CD4-positive, CD25-positive, alpha-beta regulatory T cell (primary cell): ENCODE measurements around the gene DIAPH3. TPM values are rescaled to one million over a fixed set of nuclear protein-coding genes. Genes with fewer than 3 reads are reported as not detected.

Source experiments
- ATAC-seq, 2 donors: fragments of 150-1000 bp; cut with Tn5 transposase; one replicate each; pipeline ENCODE4 v1.10.0; 2021; ENCODE audit warnings: low read depth in 2 of 2, moderate number of reproducible peaks in 2 of 2, moderate library complexity in 1 of 2
- DNase-seq, 3 donors: peaks; one replicate each; pipeline versions ENCODE4 v3.0.0 to v3.0.0-alpha.2; 2012 to 2022; ENCODE audit warnings: mixed read lengths in 1 of 3
- H3K27ac ChIP-seq: one replicate; pipeline ENCODE4 v1.7.0; 2013; ENCODE audit warnings: mild to moderate bottlenecking, low read length; ENCODE audit not compliant: insufficient read depth, poor library complexity, severe bottlenecking
- H3K27me3 ChIP-seq: one replicate; pipeline ENCODE4 v1.7.0; 2013; ENCODE audit warnings: low read length; ENCODE audit not compliant: control insufficient read depth, insufficient read depth
- H3K36me3 ChIP-seq: one replicate; pipeline ENCODE4 v1.7.0; 2013; ENCODE audit warnings: mild to moderate bottlenecking, low read length, moderate library complexity; ENCODE audit not compliant: control insufficient read depth, insufficient read depth
- H3K4me1 ChIP-seq: 2 replicates; pipeline ENCODE4 v1.7.0; 2013; ENCODE audit warnings: mild to moderate bottlenecking, low read length; ENCODE audit not compliant: insufficient read depth, control insufficient read depth, poor library complexity, severe bottlenecking
- H3K4me3 ChIP-seq: one replicate; pipeline ENCODE4 v1.7.0; 2013; ENCODE audit warnings: low read depth, mild to moderate bottlenecking, low read length, moderate library complexity
- H3K9me3 ChIP-seq, 2 experiments: 1 replicate in 1 of 2; 2 replicates in 1 of 2; pipeline ENCODE4 v1.7.0; 2013; ENCODE audit warnings: low read length in 2 of 2, mild to moderate bottlenecking in 1 of 2, moderate library complexity in 1 of 2; ENCODE audit not compliant: control insufficient read depth in 2 of 2
- H3K27ac Mint-ChIP-seq, 3 donors: one replicate each; pipeline ENCODE4 v1.8.0; 2020 to 2022; ENCODE audit warnings: mild to moderate bottlenecking in 3 of 3, mixed read lengths in 3 of 3, moderate library complexity in 2 of 3
- H3K27me3 Mint-ChIP-seq: one replicate; pipeline ENCODE4 v1.8.0; 2022; ENCODE audit warnings: mild to moderate bottlenecking, mixed read lengths
- H3K36me3 Mint-ChIP-seq: one replicate; pipeline ENCODE4 v1.8.0; 2020; ENCODE audit warnings: mixed read lengths
- H3K4me1 Mint-ChIP-seq, 4 donors: one replicate each; pipeline ENCODE4 v1.8.0; 2020 to 2022; ENCODE audit warnings: mixed read lengths in 4 of 4, mild to moderate bottlenecking in 1 of 4
- H3K4me3 Mint-ChIP-seq, 4 donors: one replicate each; pipeline ENCODE4 v1.8.0; 2020 to 2022; ENCODE audit warnings: mild to moderate bottlenecking in 4 of 4, mixed read lengths in 4 of 4, moderate library complexity in 3 of 4
- H3K9me3 Mint-ChIP-seq, 7 donors: one replicate each; pipeline ENCODE4 v1.8.0; 2020 to 2022; ENCODE audit warnings: mixed read lengths in 7 of 7, mild to moderate bottlenecking in 3 of 7, moderate library complexity in 2 of 7
- polyA plus RNA-seq, 4 donors: library from polyadenylated mRNA; unstranded; fragments of 300-500 nt; fragmentation: Illumina TruSeq; gene quantifications; one replicate each; pipeline ENCODE4 v1.2.3, GENCODE V29; 2021
- total RNA-seq: library from RNA; stranded (reverse); gene quantifications from one replicate; pipeline ENCODE4 v1.2.3, GENCODE V29; 2022

The DIAPH3 gene
- total and polyA plus RNA-seq, 5 donors from 2014 or later, result 0.09 to 0.57 (median 0.27) TPM

- Mint-ChIP-seq H3K27me3 (no peaks in the 10 kb centered on the region), H3K4me3 (no peak overlapping the region), H3K27ac (no peak overlapping the region), H3K36me3 (no peaks in the 10 kb centered on the region), H3K4me1 (peaks cover 0 to 2% (median 0%) of the 10 kb centered on the region in 4 donors), H3K9me3 (no peaks in the 10 kb centered on the region)
- ATAC-seq, result no peak
- Histone ChIP-seq H3K36me3 (no peaks in the 10 kb centered on the region), H3K27ac (no peak overlapping the region), H3K27me3 (no peaks in the 10 kb centered on the region), H3K4me3 (no peak overlapping the region), H3K9me3 (no peaks in the 10 kb centered on the region), H3K4me1 (no peaks in the 10 kb centered on the region)
- no peak for DNase-seq
Observed at GRCh38 chr13:59883885-59884284, 279.8 kb downstream of the DIAPH3 start.

GRCh38 chr13:59880468-59880867, 283.3 kb downstream of the DIAPH3 start:
- no peaks in the 10 kb centered on the region for H3K36me3 ChIP-seq
- H3K36me3 Mint-ChIP-seq, result no peaks in the 10 kb centered on the region
- H3K4me1 ChIP-seq, result no peaks in the 10 kb centered on the region

GRCh38 chr13:59879281-59879680, 284.4 kb downstream of the DIAPH3 start:
- Histone ChIP-seq H3K36me3 (no peaks in the 10 kb centered on the region), H3K27ac (no peak overlapping the region), H3K4me1 (no peaks in the 10 kb centered on the region), H3K4me3 (no peak overlapping the region), H3K9me3 (no peaks in the 10 kb centered on the region), H3K27me3 (no peaks in the 10 kb centered on the region)
- DNase-seq, result no peak
- H3K9me3 Mint-ChIP-seq, result peaks cover 0 to 2% (median 0%) of the 10 kb centered on the region in 7 donors
- peaks cover 0 to under 1% (median 0%) of the 10 kb centered on the region in 4 donors for H3K4me1 Mint-ChIP-seq
- no peaks in the 10 kb centered on the region for H3K36me3 Mint-ChIP-seq
- H3K27ac Mint-ChIP-seq, result no peak overlapping the region
- no peak for ATAC-seq
- H3K27me3 Mint-ChIP-seq, result peaks cover 4% of the 10 kb centered on the region
- no peak overlapping the region for H3K4me3 Mint-ChIP-seq

More at GRCh38 chr13:59880468-59880867, 283.3 kb downstream of the DIAPH3 start:
- Mint-ChIP-seq H3K4me1 (peaks cover 0 to 2% (median 0%) of the 10 kb centered on the region in 4 donors), H3K4me3 (no peak overlapping the region), H3K27me3 (peaks cover 4% of the 10 kb centered on the region), H3K27ac (no peak overlapping the region), H3K9me3 (peaks cover 0 to 2% (median 0%) of the 10 kb centered on the region in 7 donors)
- no peak overlapping the region for H3K4me3 ChIP-seq
- H3K9me3 ChIP-seq, result no peaks in the 10 kb centered on the region
- DNase-seq, result no peak
- no peak overlapping the region for H3K27ac ChIP-seq
- H3K27me3 ChIP-seq, result no peaks in the 10 kb centered on the region
- no peak for ATAC-seq

- H3K27ac Mint-ChIP-seq, result no peak overlapping the region
- H3K36me3 ChIP-seq, result no peaks in the 10 kb centered on the region
- no peaks in the 10 kb centered on the region for H3K27me3 ChIP-seq
- H3K9me3 Mint-ChIP-seq, result peaks cover 0 to 2% (median 0%) of the 10 kb centered on the region in 7 donors
- H3K4me1 ChIP-seq, result no peaks in the 10 kb centered on the region
- peaks cover 4% of the 10 kb centered on the region for H3K27me3 Mint-ChIP-seq
- no peaks in the 10 kb centered on the region for H3K36me3 Mint-ChIP-seq
- DNase-seq (no peak), ATAC-seq (no peak)
- no peak overlapping the region for H3K27ac ChIP-seq
- H3K4me3 Mint-ChIP-seq, result no peak overlapping the region
- no peaks in the 10 kb centered on the region for H3K9me3 ChIP-seq
- H3K4me3 ChIP-seq, result no peak overlapping the region
- H3K4me1 Mint-ChIP-seq, result no peaks in the 10 kb centered on the region
Observed at GRCh38 chr13:59877933-59878332, 285.8 kb downstream of the DIAPH3 start.

GRCh38 chr13:59874973-59875372, 288.8 kb downstream of the DIAPH3 start:
- peaks cover 0 to 4% (median 0%) of the 10 kb centered on the region in 7 donors for H3K9me3 Mint-ChIP-seq
- H3K27me3 ChIP-seq, result no peaks in the 10 kb centered on the region
- ATAC-seq, result no peak
- no peak for DNase-seq
- no peaks in the 10 kb centered on the region for H3K4me1 ChIP-seq
- no peak overlapping the region for H3K27ac ChIP-seq
- no peaks in the 10 kb centered on the region for H3K9me3 ChIP-seq
- no peaks in the 10 kb centered on the region for H3K36me3 Mint-ChIP-seq
- H3K4me1 Mint-ChIP-seq, result no peaks in the 10 kb centered on the region
- H3K27ac Mint-ChIP-seq, result no peak overlapping the region
- no peaks in the 10 kb centered on the region for H3K36me3 ChIP-seq
- no peak overlapping the region for H3K4me3 ChIP-seq
- peaks cover 4% of the 10 kb centered on the region for H3K27me3 Mint-ChIP-seq
- H3K4me3 Mint-ChIP-seq, result no peak overlapping the region

- no peaks in the 10 kb centered on the region for H3K9me3 ChIP-seq
- H3K4me1 Mint-ChIP-seq, result no peaks in the 10 kb centered on the region
- H3K36me3 ChIP-seq, result no peaks in the 10 kb centered on the region
- no peak overlapping the region for H3K27ac Mint-ChIP-seq
- H3K36me3 Mint-ChIP-seq, result no peaks in the 10 kb centered on the region
- peaks cover 0 to 4% (median 0%) of the 10 kb centered on the region in 7 donors for H3K9me3 Mint-ChIP-seq
- DNase-seq, result no peak
- H3K4me1 ChIP-seq, result no peaks in the 10 kb centered on the region
- no peak overlapping the region for H3K4me3 ChIP-seq
- ATAC-seq, result no peak
- H3K27me3 ChIP-seq, result no peaks in the 10 kb centered on the region
- H3K4me3 Mint-ChIP-seq, result no peak overlapping the region
- no peak overlapping the region for H3K27ac ChIP-seq
- H3K27me3 Mint-ChIP-seq, result peaks cover 4% of the 10 kb centered on the region
Observed at GRCh38 chr13:59873856-59874255, 289.9 kb downstream of the DIAPH3 start.

- H3K4me3 Mint-ChIP-seq, result no peak overlapping the region
Observed at GRCh38 chr13:59873309-59873708, 290.4 kb downstream of the DIAPH3 start.

GRCh38 chr13:59867867-59868266, 295.9 kb downstream of the DIAPH3 start:
- H3K4me3 Mint-ChIP-seq, result no peak overlapping the region
- no peaks in the 10 kb centered on the region for H3K36me3 Mint-ChIP-seq
- Histone ChIP-seq H3K27me3 (no peaks in the 10 kb centered on the region), H3K4me1 (no peaks in the 10 kb centered on the region), H3K9me3 (no peaks in the 10 kb centered on the region), H3K36me3 (no peaks in the 10 kb centered on the region), H3K4me3 (no peak overlapping the region), H3K27ac (no peak overlapping the region)
- H3K9me3 Mint-ChIP-seq, result peaks cover 0 to 2% (median 0%) of the 10 kb centered on the region in 7 donors
- H3K4me1 Mint-ChIP-seq, result no peaks in the 10 kb centered on the region
- no peak overlapping the region for H3K27ac Mint-ChIP-seq
- DNase-seq (no peak), ATAC-seq (no peak)
- H3K27me3 Mint-ChIP-seq, result no peaks in the 10 kb centered on the region

More at GRCh38 chr13:59873309-59873708, 290.4 kb downstream of the DIAPH3 start:
- Mint-ChIP-seq H3K36me3 (no peaks in the 10 kb centered on the region), H3K4me1 (no peaks in the 10 kb centered on the region), H3K9me3 (peaks cover 0 to 4% (median 0%) of the 10 kb centered on the region in 7 donors), H3K27ac (no peak overlapping the region), H3K27me3 (peaks cover 4% of the 10 kb centered on the region)
- no peaks in the 10 kb centered on the region for H3K4me1 ChIP-seq
- DNase-seq (no peak), ATAC-seq (no peak)
- no peaks in the 10 kb centered on the region for H3K9me3 ChIP-seq
- no peak overlapping the region for H3K27ac ChIP-seq
- no peaks in the 10 kb centered on the region for H3K36me3 ChIP-seq
- no peaks in the 10 kb centered on the region for H3K27me3 ChIP-seq
- H3K4me3 ChIP-seq, result no peak overlapping the region
